Hematopoietic multipotent progenitor cell treated with erythropoietin and hydrocortisone succinate and interleukin-3 and kit ligand, for 17 days (in vitro differentiated cells): ENCODE results near the gene PGAM5.
"Not testable (repeated sequence)": the region's sequence is repeated elsewhere in the genome, so short reads cannot be mapped to it uniquely, and the experiment has no call there.

ENCODE experiments used
- DNase-seq: peaks from one replicate; pipeline ENCODE4 v3.0.0-alpha.2; 2015; ENCODE audit warnings: low spot score

Gene PGAM5

GRCh38 chr12:132689227-132689626 lies 21.4 kb upstream of the PGAM5 start:
- no peak for DNase-seq

DNA sequence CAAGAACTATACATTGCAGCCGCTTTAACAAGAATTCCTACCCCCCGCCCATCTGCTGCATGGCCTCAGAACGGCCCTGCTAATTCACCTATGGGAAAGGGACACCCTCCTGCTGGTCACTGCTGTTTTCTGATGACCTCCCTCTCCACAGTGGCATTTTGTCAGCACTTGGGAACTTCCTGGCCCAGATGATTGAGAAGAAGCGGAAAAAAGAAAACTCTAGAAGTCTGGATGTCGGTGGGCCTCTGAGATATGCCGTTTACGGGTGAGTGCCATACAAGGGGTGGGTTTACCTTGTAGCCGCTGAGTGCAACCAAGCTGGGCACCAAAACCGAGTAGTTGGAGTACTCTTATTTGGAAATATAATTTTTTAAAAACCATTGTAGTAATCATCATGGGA lies 20.5 kb upstream of the PGAM5 start:
- DNase-seq: no peak

- not testable (repeated sequence) for DNase-seq
These were observed 18.6 kb upstream of the PGAM5 start for GRCh38 chr12:132692030-132692429.

- DNase-seq: not testable (repeated sequence)
These were observed 15.8 kb upstream of the PGAM5 start for GRCh38 chr12:132694888-132695287.

GRCh38 chr12:132695431-132695830 lies 15.2 kb upstream of the PGAM5 start:
- no peak for DNase-seq

DNA sequence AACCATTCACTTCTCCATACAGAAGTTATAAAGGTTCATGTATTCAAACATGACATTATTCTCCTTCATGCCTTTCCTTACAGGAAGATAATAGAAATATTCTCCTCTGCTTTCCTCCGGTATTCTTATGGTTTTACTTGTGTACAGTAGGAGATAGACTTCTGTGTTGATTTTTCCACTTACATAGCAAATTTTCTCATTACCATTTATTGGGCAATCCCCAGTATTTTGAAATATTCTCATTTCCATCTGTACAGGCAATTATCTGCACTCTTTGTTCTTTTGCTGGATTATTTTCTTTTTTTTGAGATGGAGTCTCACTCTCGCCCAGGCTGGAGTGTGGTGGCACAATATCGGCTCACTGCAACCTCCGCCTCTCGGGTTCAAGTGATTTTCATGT lies 12.3 kb upstream of the PGAM5 start:
- no peak for DNase-seq

- no peak for DNase-seq
These were observed 10.3 kb upstream of the PGAM5 start for GRCh38 chr12:132700212-132700822.

DNA sequence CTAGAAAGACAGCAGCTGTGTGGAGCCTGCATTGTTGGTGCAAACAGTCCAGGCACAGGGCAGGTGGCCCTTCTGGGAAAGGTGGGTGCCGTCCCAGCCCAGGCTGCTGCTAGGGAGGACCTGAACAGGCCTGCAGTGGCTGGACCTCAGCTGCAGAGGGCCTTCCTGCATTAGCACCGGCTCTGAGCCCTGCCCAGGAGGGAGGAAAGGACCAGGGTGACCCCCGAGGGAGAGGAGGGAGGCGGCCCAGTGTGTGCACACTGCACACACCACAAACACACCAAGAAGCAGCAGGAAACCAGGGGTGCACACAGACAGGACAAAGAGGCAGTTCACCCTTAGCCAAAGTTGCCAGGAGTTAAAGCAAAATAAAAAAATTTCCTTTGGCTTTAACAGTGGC lies 8.0 kb upstream of the PGAM5 start:
- no peak for DNase-seq

GRCh38 chr12:132703641-132704040 lies 7.0 kb upstream of the PGAM5 start:
- DNase-seq: no peak

DNA sequence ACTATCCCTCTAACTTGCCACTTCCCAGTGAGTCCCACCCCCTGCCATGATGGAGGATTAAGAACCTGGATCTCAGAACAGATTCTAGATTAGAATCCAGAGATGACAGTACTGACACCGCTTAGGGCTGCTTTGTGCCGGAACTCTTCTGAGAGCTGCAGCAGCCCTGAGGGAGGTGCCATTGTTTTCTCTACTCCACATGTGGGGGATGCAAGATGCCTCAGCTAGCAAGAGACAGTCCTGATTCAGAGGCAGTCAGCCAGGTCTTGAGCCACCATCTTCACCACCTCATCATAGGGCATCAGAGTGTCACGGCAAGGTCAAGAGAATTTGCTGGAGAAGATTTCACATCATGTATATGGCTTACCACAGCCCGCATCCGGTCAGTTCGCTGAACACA lies 3.4 kb upstream of the PGAM5 start:
- no peak for DNase-seq

DNA sequence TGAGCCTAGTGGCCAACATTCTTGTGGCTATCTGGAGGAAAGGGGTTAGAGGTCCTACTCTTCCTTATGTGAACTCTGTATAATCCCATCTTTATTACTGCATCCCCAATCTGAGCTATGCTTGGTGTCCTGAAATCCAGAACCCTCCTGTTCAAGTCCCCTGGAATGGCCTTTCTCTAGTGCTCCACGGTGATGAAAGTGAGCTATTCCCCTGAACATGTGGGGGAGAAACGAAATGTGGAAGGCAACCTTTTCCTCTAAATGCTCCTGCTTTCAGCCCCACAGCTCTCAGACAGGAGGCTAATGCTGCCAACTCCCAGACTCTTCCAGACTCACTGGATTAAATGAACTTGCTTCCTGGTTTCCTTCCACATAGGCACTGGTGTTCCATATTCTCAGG lies 2.5 kb upstream of the PGAM5 start:
- no peak for DNase-seq

- no peak for DNase-seq
These were observed 618 bp upstream of the PGAM5 start for GRCh38 chr12:132710043-132710404.

GRCh38 chr12:132711080-132711843 lies 620 bp downstream of the PGAM5 start:
- DNase-seq: no peak

- no peak for DNase-seq
These were observed 2.5 kb downstream of the PGAM5 start for GRCh38 chr12:132713123-132713522.

- DNase-seq: no peak
These were observed 5.2 kb downstream of the PGAM5 start for GRCh38 chr12:132715874-132716273.

DNA sequence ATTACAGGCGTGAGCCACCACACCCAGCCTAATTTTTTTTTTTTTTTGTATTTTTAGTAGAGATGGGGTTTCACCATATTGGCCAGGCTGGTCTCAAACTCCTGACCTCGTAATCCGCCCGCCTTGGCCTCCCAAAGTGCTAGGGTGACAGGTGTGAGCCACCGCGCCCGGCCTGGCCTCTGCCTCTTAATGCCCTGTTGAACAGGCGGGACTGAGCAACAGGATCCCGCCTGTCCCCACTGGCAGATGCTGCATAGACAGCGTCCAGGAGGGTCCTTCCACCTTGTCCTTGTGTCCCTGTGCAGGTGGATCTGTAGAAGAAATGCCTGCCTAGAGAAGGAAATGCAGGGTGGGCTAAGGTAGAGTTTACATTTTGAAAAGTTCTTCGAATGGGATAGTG lies 5.7 kb downstream of the PGAM5 start:
- no peak for DNase-seq

DNA sequence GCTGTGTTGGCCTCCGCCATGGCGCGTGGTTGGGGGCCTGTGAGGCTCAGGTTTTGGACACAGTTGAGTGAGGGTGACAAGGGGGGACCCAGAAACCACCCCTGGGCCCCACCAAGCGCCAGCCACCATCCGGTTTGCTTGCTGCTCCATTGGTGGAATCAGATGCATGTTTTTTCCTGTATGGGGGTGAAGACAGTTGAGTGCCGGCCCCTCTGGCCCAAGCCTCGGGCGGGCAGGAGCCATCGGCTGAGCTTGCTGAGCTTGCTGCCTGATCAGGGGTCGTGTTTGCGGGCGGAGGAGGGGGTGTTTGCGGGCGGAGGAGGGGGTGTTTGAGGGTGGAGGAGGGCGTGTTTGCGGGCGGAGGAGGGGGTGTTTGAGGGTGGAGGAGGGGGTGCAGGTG lies 6.4 kb downstream of the PGAM5 start:
- DNase-seq: no peak

DNA sequence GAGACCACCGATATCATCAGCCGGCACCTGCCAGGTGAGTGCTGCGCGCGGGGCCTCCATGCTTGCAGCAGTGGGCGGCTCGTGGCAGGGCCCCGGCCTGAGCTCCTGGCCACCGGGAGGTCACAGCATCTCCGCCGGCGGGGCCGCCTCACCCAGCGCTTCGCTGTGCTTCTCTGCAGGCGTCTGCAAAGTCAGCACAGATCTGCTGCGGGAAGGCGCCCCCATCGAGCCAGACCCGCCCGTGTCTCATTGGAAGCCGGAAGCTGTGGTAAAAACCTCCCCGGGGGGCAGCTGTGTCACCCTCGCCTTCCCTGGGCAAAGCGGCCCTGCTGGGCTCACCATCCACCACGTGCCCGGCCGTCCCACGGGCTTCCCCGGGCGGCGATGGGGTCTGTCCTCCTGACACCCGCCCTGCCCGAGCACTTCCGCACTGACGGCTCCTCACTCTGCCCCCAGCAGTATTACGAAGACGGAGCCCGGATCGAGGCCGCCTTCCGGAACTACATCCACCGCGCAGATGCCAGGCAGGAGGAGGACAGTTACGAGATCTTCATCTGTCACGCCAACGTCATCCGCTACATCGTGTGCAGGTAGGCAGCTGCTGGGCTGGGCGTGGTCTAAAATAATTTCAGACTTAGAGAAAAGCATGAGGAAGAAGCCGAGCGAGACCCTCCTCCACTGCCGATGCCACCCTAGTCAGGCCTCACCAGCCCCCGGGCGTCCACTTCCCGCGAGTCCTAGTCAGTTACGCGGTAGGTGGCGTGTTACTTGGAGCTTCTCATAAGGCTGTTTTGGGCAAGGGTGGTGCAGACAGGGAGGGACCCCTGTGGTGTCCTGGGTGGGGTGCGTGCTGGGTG lies 7.1 kb downstream of the PGAM5 start:
- DNase-seq: no peak

DNA sequence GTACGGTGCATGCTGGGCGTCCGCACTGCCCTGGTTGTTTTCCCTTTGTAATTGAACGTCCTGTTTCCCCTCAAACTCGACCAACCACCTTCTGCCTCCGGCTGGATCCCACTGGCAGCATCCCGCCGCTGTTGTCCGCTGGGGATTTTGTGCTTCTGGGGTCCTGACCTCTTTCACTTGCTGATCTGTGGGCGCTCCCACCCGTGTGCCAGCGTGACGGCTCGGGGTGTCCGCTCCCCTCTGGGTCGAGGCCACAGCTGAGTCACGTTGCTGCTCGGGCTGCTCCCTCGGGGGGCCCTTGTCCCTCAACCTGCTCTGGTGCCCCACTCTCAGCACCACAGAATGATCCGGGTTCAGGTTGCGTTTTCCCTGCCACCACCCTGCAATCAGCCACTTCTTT lies 8.0 kb downstream of the PGAM5 start:
- DNase-seq: no peak

DNA sequence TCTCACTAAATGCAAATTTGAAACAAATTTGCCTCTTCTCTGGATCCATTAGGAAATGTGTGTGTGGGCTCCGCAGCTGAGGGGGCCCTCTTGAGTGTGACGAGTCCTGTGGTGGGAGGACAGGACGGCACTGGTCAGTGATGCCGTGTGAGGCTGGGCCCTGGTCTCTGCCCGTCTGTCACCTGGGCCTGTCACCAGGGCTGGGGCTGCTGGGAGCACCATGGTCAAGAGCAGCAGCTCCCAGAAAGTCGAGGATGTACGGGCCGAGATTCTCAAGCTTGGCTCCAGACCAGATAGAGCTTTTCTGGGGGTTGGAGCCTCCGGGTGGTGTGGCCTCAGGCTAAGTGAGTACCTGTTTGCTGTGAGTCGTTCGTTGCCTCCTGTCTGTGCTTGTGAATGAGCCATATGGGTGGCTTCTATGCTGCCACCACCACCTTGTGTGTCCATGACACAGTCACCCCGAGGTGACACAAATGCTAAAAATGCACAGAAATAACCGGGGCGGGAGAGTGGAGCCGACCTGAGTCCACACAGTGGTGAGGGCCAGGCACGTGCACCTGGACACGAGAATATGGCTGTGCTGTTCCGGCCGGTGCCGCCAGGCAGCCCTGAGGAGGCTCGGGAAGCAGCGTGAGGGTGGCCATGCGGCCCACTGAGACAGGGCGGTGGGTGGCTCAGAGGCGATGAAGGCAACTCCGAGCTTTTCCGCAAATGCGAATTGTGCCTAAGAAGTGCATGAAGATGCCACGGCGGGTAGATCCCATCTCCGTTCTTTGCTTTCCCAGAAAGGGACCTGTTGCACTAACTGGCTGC lies 8.7 kb downstream of the PGAM5 start:
- DNase-seq: no peak

DNA sequence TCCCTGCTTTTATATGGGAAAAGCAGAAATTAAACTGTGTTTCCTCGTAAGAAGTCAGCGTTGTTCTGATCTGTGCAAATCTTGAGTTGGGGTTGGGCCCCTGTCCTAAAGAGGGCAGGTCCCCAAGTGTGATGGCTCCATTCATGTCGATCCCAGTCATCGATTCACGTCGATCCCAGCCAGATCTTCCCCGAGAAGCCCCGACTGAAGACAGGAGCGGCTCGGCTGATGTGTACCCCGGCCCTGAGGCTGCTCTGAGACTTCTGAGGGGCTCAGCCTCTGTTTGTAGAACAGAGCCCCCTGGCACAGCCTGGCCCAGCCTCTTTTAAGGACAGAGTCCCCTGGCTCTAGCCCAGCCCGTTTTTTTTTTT lies 9.3 kb downstream of the PGAM5 start:
- DNase-seq: no peak

GRCh38 chr12:132720606-132721345 lies 10.1 kb downstream of the PGAM5 start:
- no peak for DNase-seq
